BE2C (cell line): ENCODE measurements around the gene ADAMTS4.
A peak's percentile ranks its signal among the peaks of the same experiment; 100 is the strongest.

Experiments
- DNase-seq: peaks from one replicate; pipeline ENCODE4 v3.0.0-alpha.2; 2020
- H3K27me3 ChIP-seq: fragments of 250-450 bp; sonication (Bioruptor Pico); 2 replicates; pipeline ENCODE4 v1.5.1; 2020; ENCODE audit warnings: mild to moderate bottlenecking
- H3K36me3 ChIP-seq: fragments of 250-450 bp; sonication (Bioruptor Pico); 2 replicates; pipeline ENCODE4 v1.5.1; 2020; ENCODE audit warnings: mild to moderate bottlenecking
- H3K4me1 ChIP-seq: fragments of 250-450 bp; sonication (Bioruptor Pico); 2 replicates; pipeline ENCODE4 v1.5.1; 2020
- H3K4me3 ChIP-seq: 2 replicates; pipeline ENCODE4 v1.5.1; 2011; ENCODE audit warnings: low read depth, low read length
- H3K9me3 ChIP-seq: fragments of 250-450 bp; sonication (Bioruptor Pico); 2 replicates; pipeline ENCODE4 v1.5.1; 2020
- CTCF ChIP-seq: IDR thresholded peaks from 2 replicates; pipeline ENCODE4 v1.5.1; 2012; ENCODE audit warnings: mild to moderate bottlenecking, low read depth, low read length

Gene ADAMTS4

GRCh38 chr1:161177112-161177935 is 21.5 kb downstream of the ADAMTS4 start, which contains the start of gene B4GALT3:
TSS of gene B4GALT3 (minus strand) at chr1:161177507. CDS start at chr1:161176060, 1,447 bp downstream.
- Histone ChIP-seq H3K36me3 (peaks cover 28% of the 10 kb centered on the region), H3K4me3 (peak within 1 kb of the TSS; percentile 81), H3K9me3 (no peaks in the 10 kb centered on the region), H3K27me3 (no peaks in the 10 kb centered on the region), H3K4me1 (no peaks in the 10 kb centered on the region; the same call in 1 of the 2 replicates)
- TF ChIP-seq CTCF = peak; percentile 57
- DNase-seq = peak; percentile 95

- no peaks in the 10 kb centered on the region for H3K9me3 ChIP-seq
- no peak for DNase-seq
- no peak for TF ChIP-seq CTCF
- H3K36me3 ChIP-seq = peaks cover 35% of the 10 kb centered on the region
- H3K4me3 ChIP-seq = peak overlapping the region; percentile 81
- H3K27me3 ChIP-seq = no peaks in the 10 kb centered on the region
- H3K4me1 ChIP-seq = no peaks in the 10 kb centered on the region; the same call in 1 of the 2 replicates
Measured at GRCh38 chr1:161176468-161177111, 22.3 kb downstream of the ADAMTS4 start.

GRCh38 chr1:161175771-161176453 is 22.9 kb downstream of the ADAMTS4 start:
- Histone ChIP-seq H3K4me3 (peak overlapping the region; percentile 81), H3K4me1 (no peaks in the 10 kb centered on the region; the same call in 1 of the 2 replicates), H3K27me3 (no peaks in the 10 kb centered on the region), H3K36me3 (peaks cover 42% of the 10 kb centered on the region), H3K9me3 (no peaks in the 10 kb centered on the region)
- TF ChIP-seq CTCF = no peak
- DNase-seq = no peak

GRCh38 chr1:161174911-161175310 is 23.9 kb downstream of the ADAMTS4 start:
- Histone ChIP-seq H3K27me3 (no peaks in the 10 kb centered on the region), H3K4me1 (no peaks in the 10 kb centered on the region; the same call in 1 of the 2 replicates), H3K4me3 (no peak overlapping the region), H3K36me3 (peaks cover 49% of the 10 kb centered on the region), H3K9me3 (no peaks in the 10 kb centered on the region)
- TF ChIP-seq CTCF = no peak
- no peak for DNase-seq

GRCh38 chr1:161173711-161174110 is 25.1 kb downstream of the ADAMTS4 start:
- DNase-seq = no peak
- Histone ChIP-seq H3K4me3 (no peak overlapping the region), H3K4me1 (no peaks in the 10 kb centered on the region; the same call in 1 of the 2 replicates), H3K9me3 (no peaks in the 10 kb centered on the region), H3K36me3 (peaks cover 49% of the 10 kb centered on the region), H3K27me3 (no peaks in the 10 kb centered on the region)
- TF ChIP-seq CTCF = no peak
